LHCN-M2 (cell line): ENCODE results near the gene DAGLA. TPM values are rescaled to one million over a fixed set of nuclear protein-coding genes. Genes with fewer than 3 reads are reported as not detected.

Experiments
- DNase-seq: peaks from one replicate; pipeline ENCODE4 v3.0.0-alpha.2; 2012; ENCODE audit warnings: low read depth
- total RNA-seq: library from RNA; depleted of rRNA; stranded (reverse); fragments of >200 nt; gene quantifications from 2 replicates; pipeline ENCODE4 v1.2.3, GENCODE V29; 2014

DAGLA gene
- total RNA-seq, 1 experiment from 2014 or later = 4.0 TPM

DNA sequence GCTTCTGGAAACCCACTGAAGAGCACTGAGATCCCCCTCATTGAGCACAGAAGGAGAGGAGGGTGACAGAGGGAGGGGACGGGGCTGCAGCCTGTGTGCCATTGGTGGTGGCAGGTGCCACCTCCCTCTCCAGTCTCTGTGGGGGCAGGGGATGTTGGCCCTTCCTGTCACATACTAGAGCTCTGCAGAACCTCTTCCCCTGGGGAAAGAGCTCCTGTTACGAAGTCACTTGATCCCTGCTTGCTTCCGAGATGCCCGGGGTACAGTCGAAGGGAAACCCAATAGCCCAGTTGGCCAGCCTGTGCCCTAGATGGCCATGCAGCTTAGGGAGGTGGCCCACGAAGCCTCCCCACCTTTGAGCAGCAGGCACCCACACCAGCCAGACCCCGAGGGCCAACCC is 29.4 kb downstream of the DAGLA start:
- DNase-seq = no peak

DNA sequence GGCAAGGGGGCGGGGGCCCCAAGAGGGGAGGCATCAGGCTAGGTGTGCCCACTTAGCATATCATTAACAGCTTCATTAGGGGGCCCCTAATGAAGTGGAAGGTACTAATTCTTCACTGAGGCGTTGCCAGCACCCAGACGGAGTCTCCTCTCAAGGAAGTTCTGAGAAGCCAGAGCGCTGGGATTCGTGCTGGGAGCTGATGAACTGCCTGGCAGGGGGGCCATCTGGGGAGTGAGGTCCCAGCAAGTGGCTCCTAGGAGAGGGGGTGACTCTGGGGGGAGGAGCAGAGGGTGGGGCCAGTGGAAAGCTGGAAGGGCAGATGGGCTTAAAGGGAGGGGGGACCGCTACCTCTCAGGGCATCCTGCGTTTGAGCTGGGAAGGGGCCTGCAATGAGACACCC is 29.8 kb downstream of the DAGLA start:
- DNase-seq = no peak

DNA sequence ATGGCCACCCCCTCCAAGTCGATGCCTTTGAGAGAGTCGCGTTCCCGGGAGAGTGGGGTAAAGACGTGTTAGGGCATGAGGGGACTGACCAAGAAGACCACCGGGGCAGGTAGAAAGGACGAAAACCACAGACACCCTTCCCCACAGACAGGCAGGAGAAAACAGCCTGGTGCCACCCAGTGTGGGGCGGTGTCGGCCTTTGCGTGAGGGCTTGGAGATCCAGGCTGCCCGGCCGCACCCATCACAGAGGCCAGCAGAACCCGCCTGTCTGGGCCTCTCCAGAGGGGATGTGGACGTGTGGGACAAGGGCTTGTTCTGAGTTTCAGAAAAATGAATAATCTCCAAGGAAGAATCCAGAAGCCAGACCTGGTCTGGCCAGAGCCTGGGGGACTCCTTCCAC is 30.8 kb downstream of the DAGLA start:
- DNase-seq = no peak

DNA sequence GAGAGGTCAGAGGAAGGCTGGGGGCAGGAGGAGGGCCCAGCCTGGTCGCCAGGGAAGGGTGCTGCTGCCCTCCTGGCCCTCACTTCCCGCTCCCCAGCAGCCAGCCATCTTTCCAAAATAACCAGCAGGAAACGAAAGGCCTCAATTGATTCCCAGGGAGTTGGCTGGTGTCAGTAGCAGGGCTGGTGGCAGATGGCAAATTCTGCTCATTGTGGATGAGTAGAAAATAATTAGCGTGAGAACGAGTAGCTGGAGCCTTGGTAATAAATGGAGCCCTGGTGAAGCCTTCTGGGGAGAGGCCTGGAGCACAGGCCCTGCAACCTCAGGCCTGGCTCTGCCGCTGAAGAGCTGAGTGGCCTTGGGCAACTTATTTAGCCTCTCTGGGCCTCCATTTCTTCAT is 31.3 kb downstream of the DAGLA start:
- DNase-seq = no peak

DNA sequence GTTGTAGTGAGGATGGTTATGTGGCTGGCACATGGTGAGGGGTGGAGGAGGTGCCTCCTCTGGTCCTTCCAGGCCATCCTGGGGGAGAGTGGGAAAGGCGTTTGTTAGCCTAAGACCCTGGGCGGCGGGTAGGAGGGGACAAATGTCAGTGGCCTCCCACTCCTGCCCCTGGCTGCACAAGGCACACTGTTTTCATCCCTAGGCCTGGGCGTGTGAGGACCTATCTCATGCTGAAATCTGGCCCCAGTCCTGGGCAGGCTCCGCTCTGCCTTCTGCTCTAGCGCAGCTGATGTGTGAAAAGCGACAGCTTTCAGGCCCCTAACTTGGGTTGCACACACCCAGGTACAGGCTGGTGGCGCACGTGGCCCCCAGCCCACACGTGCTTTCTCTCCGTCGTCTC is 32.1 kb downstream of the DAGLA start:
- no peak for DNase-seq

DNA sequence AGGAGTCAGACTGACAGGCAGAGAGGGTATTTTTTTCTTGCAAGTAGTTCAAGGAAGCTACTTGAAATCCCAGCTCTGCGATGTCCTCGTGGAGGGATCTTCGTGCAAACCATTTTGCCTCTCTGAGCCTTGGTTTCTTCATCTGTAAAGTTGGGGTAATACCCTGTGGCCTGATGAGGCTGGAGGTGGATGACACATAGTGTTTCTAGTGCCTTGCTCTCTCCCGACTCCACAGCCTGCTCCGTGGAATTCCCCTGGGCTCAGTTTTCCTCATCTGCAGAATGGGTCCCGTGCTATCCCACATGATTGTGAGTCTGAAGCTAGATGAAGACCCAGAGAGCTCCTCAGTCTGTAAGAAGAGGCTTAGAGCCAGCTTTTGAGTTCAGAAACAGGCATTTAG is 32.7 kb downstream of the DAGLA start:
- no peak for DNase-seq

DNA sequence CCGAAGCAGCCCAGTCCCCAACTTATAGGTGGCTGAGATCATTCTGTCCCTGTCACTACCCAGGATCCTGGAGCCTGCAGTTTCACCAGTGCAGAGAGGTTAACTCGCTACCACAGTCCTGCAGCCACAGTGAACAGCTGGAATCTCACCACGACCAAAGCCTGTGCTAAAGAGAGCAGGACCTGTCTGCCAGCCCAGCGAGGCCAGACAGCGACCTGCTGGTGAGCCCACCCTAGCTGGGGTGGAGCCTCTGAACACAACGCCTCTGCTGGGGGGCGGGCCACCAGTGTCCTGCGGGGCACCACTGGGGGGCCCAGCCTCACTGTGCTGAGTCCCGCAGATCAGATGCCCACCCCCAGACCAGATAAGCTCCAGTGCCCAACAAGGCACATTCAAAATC is 33.3 kb downstream of the DAGLA start:
- DNase-seq = no peak

DNA sequence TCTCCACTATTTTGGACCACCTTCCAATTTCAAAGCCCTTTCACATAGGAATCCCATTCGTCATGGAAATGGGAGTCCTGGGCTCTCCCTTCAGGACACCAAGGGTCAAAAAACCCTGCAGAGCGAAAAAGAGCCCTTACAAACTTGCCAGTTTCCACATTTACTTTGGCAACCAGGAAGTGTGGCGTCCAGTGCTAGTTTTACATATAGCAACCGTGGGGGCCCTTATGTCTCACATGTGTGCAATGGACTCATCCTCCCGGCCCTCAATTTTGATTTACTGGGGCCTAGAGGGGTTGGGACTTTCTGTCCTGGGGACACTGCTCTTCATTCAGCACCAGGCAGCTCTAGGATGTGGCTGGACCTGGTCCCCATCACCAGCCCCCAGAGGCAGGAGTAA is 33.7 kb downstream of the DAGLA start:
- DNase-seq = no peak

DNA sequence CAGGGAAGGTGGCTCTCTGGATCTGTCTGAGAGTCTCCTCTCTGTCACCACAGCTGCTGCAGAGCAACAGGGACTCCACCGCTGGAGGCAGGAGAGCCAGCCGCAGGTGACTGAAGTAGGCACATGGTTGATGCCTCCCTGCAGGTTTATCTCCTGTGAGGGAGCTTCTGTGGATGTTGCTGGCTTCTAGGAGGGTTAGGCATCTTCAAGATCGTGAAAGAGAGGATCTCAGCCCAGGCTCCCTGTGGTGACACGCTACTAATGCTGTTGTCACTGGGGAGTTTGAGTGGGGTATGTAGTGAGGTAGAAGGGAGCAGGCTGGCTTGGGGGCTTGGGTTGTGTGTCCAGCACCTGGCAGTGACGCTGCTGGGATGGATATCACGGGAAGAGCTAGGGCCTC is 34.1 kb downstream of the DAGLA start:
- no peak for DNase-seq

DNA sequence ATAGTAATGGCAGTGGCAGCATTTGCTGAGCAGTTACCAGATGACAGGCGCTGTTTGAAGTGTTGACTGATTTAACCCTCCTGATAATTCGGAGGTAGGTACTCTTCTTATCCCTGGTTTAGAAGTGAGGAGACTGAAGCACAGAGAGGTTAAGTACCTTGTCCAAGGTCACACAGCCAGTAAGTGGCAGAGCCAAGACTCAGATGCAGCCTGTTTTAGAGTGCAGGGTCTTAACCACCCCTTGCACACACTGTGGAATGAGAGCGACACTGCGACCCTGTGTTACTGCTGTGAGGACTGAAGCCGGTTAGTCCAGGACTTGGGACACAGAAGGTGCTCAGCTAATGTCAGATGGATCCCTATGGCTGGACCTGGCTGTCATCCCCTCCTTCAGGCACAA is 34.7 kb downstream of the DAGLA start:
- no peak for DNase-seq

DNA sequence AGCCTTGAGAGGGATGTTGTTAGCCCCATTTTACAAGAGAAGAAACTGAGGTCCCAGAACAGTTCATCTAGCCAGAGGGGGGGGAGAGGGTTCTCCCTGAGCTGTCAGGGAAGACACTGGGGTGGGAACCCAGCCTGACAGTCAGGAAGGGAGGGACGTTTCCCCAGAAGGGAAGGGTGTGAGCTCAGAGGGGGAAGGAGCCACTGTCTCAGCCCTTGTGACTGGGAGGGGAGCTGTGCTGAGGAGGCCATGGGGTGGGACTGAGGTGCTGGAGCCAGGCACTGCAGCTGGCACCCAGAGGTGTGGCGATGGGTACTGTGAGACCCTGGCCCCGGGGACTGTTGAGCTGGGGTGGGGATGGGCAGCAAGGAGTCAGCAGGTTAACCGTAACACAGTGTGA is 35.7 kb downstream of the DAGLA start:
- DNase-seq = no peak

DNA sequence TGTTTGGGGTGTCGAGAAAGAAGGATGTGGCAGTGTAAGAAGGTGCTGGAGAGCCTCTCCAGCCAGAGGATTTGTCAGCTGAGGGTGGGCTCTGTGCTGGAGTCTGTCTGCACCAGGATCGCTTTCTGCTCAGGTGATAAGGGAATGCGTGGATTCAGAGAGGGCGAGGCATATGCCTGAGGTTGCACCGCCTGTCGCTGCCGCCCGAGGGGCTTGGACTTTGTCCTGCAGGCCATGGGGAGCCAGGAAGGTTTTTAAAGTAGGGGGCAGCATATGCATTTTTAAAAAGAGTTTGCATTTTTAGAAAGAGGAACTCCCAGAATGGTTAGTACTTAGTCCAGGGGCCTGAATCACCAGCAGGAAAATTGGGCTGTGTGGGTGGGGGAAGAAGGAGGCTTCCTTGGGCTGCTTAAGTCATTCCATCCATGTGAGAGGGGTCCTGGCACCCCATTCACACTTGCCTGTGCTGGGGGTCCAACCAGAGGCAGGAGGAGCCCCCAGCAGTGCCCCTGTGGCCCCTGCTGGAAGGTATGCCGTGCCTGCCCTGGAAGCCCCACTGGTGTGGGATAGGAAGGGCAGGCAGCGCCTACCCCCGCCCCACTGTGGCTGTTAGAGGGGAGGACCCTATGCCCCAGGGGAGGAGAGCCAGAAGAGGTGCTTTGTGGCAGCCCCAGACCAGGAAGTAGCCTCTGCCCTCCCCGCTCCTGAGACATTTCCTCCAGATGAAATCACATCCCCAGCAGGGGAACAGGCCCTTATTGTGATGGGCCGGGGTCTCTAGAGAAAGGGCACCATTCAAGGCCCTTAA is 36.5 kb downstream of the DAGLA start:
- DNase-seq = no peak

DNA sequence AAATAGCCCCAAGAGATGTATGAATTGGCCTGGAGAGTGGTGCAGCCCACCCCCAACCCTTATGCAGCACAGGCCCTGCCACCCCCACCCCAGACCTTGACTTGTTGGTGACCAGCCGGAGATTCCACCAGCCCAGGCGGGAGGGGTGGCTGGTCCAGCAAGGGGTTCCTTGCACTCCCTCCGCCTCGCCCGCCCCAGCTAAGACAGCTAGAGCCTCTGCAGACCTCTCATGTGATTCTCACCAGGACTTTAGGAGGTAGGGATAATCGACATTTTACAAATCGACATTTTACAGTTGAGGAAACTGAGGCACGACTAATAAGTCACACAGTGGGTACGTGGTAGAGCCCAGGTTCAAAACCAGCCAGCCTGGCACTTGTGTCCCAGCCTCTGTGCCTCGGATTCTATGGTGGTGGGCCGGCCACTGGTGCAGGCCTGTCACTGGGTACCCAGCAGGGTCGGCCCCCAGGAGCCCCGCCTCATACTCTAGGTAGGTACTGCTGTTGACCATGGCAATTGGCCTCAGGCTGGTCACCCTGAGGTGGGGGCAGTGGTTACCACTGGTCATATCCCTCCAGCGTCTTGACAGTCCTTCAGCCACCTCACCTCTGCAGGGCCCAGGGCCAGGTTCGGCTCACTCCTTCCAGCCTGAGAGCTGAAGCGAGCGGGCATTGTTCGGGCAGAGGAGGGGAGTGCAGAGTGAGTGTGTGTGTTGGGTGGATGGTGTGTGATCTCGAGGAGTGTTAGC is 37.3 kb downstream of the DAGLA start:
- DNase-seq = no peak

DNA sequence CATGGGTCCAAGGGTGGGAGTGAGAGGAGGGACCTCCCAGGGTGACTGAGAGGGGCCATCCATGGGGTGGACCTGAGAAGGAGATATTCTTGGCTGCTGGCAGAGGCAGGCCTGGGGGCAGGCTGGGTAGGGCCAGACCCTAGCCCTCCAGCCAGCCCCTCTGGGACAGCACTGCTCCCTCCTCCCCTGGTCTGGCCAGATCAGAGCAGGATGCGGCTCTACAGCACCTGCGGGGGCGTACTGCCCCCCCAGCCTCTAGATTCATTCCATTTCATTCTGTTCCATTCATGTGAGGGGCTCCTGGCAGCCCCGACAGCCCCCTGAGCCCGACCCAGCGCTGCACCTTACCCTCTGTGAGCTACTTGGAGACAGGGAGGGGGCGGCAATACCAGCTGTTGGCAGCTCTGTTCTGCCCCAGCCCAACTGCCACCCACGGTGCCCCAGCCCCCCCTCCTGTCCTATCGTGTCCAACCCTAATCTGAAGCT is 37.9 kb downstream of the DAGLA start:
- no peak for DNase-seq

DNA sequence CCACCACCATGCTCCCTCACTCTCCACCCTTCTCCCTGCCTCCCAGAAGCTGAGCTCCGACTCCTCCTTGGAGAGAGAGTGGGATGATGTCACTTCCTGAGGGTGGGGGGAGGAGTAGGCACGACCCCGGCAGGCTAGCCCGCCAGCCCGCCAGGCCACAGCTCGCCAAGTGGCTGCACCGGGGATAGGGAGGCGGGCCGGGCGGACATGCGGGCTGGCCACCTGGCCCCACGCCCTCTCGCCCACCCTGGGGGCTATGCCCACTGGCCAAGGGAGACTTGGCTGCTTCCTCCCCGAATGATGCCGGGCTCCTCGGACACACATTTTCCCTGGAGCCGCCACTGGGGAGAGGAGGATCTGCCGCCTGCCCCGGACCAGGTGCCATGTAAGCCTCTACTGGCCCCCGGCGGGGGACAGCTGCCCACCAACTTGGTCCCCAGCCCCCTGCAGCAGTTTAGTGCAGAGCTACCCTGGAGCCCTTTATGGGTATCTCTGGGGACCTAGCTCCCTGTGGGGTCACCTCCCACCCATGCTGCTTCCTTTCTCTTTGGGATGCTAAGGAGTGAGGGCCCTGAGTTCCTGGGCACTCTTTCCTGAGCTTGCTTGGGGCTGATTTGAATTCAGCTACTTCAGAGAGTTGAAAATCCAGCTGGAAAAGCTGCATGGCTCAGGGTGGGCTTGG is 38.6 kb downstream of the DAGLA start:
- DNase-seq = no peak

DNA sequence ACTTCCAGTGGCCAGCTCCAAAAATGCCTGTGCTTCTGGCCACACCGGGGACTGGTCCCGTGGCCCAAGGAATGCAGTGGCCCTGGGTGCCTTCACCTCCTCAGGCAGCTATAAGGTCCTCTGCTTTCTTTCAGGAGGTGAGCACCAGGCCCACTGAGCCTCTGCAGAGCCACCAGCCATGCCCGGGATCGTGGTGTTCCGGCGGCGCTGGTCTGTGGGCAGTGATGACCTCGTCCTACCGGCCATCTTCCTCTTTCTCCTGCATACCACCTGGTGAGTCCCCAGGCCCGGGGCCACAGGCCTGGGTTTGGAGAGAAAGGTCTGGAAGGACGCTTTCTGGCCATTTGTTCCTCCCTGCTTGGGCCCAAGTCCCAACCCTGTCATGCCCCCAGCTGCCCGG is 39.8 kb downstream of the DAGLA start:
- no peak for DNase-seq

DNA sequence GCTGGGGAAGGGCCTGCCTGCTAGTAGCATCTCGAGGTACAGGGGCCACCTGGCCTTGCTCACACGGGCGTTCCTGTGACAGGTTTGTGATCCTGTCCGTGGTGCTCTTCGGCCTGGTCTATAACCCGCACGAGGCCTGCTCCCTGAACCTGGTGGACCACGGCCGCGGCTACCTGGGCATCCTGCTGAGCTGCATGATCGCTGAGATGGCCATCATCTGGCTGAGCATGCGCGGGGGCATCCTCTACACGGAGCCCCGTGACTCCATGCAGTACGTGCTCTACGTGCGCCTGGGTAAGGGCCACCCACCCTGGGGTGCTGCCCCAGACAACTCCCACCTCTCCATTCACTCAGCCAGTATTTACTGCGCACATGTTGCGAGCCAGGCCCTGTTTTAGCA is 40.4 kb downstream of the DAGLA start:
- DNase-seq = no peak

DNA sequence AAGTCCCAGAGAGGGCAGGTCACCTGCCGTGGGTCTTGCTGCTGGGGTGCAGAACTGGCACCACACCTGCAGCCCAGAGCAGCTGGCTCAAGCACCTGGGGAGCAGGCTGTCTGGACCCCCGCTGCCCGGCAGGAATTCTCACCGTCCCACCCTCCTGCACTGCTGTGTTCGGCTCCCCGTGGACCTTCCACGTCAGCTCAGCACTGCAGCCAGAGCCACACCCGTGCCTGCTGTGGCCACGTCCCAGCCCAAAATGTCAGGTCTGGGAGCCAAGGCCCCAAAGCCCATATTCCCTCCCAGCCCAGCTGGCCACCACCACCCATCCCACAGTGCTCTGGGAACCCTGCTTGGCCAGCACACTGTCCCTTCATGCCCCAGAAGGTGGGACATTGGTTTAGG is 44.2 kb downstream of the DAGLA start:
- no peak for DNase-seq

DNA sequence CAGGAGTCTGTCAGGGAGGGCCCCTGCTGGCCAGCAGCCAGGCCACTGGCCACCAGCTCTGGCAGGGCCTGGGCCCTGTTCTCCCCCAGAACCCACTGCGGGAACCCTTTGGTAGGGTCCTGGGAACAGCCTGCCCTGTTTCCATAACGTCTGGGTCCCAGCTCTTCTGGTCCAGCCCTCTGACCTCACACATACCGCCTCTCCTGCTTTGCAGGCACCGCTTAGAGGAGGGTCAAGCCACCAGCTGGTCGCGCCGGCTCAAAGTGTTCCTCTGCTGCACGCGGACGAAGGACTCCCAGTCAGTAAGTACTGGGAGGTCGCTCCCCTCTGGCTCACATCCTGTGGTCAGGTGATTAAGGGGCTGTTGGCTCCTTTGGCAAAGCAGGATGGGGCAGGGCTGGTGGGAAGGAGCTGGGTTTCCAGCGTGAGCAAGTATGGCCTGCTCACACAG is 45.6 kb downstream of the DAGLA start:
- DNase-seq = peak; percentile 29

DNA sequence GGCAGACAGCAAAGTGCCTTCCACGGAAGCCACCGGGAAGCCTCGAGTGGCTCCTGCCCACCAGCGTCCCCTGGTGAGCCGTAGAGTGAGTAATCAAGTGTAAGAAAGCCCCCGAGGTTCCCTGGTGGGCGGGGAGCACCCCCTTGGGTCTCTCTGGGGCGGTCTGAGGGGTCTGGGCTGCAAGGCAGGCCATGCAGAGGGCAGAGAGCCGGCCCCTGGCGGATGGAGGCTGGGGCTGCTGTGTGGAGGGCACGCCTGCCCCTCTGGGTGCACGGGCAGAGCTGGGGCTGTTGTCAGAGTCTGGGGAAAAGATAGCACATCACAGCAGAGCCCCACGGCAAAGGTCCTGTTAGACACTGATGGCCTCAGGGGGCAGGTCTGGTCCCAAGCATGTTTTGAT is 46.6 kb downstream of the DAGLA start:
- DNase-seq = no peak

DNA sequence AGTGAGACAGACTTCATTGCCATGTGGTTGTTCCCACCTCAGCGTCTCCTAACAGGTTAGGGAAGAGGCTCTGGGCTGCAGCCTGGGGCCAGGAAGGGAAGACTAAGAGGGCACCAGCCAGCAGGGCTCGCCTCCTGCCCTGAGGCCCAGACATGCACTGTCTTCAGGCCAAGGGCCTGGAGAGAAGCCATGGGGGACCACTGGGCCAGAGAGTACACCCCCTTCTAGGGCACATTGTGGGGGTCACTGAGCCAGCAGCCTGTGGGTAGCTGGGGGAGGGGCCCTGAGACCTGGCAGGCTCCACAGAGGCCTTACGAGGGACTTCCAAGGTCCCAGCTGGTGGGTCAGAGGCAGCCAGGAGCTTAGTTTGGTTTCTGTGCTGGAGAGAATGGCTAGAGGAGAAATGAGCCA is 47.2 kb downstream of the DAGLA start:
- no peak for DNase-seq
